ENCODE measurements around the gene KIF1B.

DNA sequence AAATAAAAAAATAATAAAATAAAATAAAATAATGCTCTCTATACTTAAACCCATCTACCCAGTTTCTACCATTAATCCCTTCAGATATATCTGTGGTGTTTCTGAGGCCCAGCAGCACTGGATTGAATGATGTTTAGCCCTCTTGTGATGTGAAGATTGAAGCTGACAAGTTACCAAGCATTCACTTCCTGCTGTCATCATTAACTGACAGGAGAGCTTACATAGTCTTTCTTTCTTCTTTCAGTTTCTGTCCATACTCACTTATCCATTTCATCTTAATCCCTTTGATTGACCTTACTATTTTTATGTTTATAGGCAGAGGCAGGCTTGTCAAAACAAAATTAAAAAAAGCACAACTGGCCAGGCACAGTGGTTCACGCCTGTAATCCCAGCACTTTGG is 149.7 kb downstream of the KIF1B start:
- TF ChIP-seq, protein P1, sequence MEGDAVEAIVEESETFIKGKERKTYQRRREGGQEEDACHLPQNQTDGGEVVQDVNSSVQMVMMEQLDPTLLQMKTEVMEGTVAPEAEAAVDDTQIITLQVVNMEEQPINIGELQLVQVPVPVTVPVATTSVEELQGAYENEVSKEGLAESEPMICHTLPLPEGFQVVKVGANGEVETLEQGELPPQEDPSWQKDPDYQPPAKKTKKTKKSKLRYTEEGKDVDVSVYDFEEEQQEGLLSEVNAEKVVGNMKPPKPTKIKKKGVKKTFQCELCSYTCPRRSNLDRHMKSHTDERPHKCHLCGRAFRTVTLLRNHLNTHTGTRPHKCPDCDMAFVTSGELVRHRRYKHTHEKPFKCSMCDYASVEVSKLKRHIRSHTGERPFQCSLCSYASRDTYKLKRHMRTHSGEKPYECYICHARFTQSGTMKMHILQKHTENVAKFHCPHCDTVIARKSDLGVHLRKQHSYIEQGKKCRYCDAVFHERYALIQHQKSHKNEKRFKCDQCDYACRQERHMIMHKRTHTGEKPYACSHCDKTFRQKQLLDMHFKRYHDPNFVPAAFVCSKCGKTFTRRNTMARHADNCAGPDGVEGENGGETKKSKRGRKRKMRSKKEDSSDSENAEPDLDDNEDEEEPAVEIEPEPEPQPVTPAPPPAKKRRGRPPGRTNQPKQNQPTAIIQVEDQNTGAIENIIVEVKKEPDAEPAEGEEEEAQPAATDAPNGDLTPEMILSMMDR (IDR thresholded peaks at IDR 0.05): no peak
- TF ChIP-seq POLR2A (IDR thresholded peaks at IDR 0.05): no peak
